Nephron (organoid): Measurements from ENCODE around the gene MAX.

Experiments
- H3K27ac Mint-ChIP-seq, 3 experiments: 2 replicates each; pipeline ENCODE4 v1.8.0; 2020; ENCODE audit warnings: mixed read lengths in 3 of 3, mild to moderate bottlenecking in 2 of 3, moderate library complexity in 1 of 3
- H3K27me3 Mint-ChIP-seq: 2 replicates; pipeline ENCODE4 v1.8.0; 2021; ENCODE audit warnings: low read depth, mild to moderate bottlenecking, moderate library complexity, mixed read lengths
- H3K36me3 Mint-ChIP-seq: 2 replicates; pipeline ENCODE4 v1.8.0; 2020; ENCODE audit warnings: low read depth, mixed read lengths
- H3K4me1 Mint-ChIP-seq: 2 replicates; pipeline ENCODE4 v1.8.0; 2020; ENCODE audit warnings: mixed read lengths
- H3K4me3 Mint-ChIP-seq, 3 experiments: 2 replicates each; pipeline ENCODE4 v1.8.0; 2020; ENCODE audit warnings: mild to moderate bottlenecking in 3 of 3, mixed read lengths in 3 of 3, moderate library complexity in 2 of 3
- H3K9me3 Mint-ChIP-seq: 2 replicates; pipeline ENCODE4 v1.8.0; 2020; ENCODE audit warnings: mixed read lengths
- CTCF ChIP-seq, 3 experiments: fragments of 200-600 bp; sonication (generic); IDR thresholded peaks; one replicate each; pipeline ENCODE4 v1.5.0; 2021; ENCODE audit warnings: antibody characterized with exemption in 3 of 3; ENCODE audit not compliant: unreplicated experiment in 3 of 3

Gene MAX

DNA sequence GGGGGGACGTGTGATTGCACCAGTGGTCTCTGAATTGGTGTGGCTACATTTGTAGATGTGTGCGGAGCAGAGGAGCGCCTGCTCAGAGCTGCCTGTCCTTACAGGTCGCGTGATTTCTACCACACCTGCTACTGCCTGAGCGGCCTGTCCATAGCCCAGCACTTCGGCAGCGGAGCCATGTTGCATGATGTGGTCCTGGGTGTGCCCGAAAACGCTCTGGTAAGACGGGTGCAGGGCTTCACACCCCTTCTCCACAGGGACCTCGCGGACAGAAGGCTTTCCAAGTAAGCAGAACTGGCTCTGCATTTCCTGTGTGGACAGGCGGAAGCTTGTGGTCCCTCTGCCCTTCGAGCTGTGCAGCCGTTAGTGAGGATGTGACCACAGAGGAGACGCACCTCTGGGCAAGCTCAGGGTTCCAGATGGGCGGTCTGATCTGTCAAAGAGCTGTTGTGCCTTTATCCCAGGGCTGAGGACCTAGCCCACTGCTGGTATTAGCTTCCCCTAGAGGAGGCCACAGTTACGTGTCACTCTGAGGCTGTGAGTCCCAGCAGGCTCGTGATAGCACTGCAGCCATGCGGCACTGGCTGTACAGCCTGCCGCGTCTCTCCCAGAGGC, 47.7 kb downstream of the MAX start:
- Mint-ChIP-seq H3K27me3 (no peaks in the 10 kb centered on the region), H3K4me1 (no peaks in the 10 kb centered on the region), H3K27ac (no peak overlapping the region), H3K4me3 (no peak overlapping the region), H3K9me3 (no peaks in the 10 kb centered on the region), H3K36me3 (peaks cover 51% of the 10 kb centered on the region)
- TF ChIP-seq CTCF (IDR thresholded peaks at IDR 0.05; ENCODE audit: unreplicated experiment in 3 of 3), result no peak

- H3K36me3 Mint-ChIP-seq, result peaks cover 40% of the 10 kb centered on the region
- no peaks in the 10 kb centered on the region for H3K4me1 Mint-ChIP-seq
These were observed 48.9 kb downstream of the MAX start for GRCh38 chr14:65053466-65053865.

DNA sequence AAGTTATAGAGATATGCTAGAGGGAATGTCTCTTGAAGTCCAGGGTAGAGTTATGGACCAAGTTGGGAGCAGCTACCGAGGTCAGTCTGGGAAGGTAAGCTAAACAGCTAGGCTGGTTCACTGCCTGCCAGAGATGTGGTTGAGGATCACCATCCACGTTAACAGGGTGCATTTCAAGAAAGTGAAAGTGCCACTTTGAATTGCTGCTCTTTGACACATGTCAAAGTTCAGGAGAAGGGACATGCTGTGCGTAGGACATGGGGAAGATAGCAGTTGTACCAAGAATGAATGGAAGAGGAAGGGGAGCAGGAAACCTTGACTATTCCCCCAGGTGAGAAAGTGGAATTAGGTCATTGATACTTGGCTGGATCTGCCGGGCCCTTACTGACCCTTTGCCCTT, 49.5 kb downstream of the MAX start:
- TF ChIP-seq CTCF (IDR thresholded peaks at IDR 0.05; ENCODE audit: unreplicated experiment in 3 of 3), result no peak
- no peaks in the 10 kb centered on the region for H3K4me1 Mint-ChIP-seq
- no peaks in the 10 kb centered on the region for H3K9me3 Mint-ChIP-seq
- H3K27me3 Mint-ChIP-seq, result no peaks in the 10 kb centered on the region
- peaks cover 34% of the 10 kb centered on the region for H3K36me3 Mint-ChIP-seq
- H3K4me3 Mint-ChIP-seq, result no peak overlapping the region
- no peak overlapping the region for H3K27ac Mint-ChIP-seq

More at GRCh38 chr14:65053466-65053865, 48.9 kb downstream of the MAX start:
- Mint-ChIP-seq H3K9me3 (no peaks in the 10 kb centered on the region), H3K27ac (no peak overlapping the region), H3K4me3 (no peak overlapping the region), H3K27me3 (no peaks in the 10 kb centered on the region)
- TF ChIP-seq CTCF (IDR thresholded peaks at IDR 0.05; ENCODE audit: unreplicated experiment in 3 of 3), result no peak

- Mint-ChIP-seq H3K9me3 (no peaks in the 10 kb centered on the region), H3K27me3 (no peaks in the 10 kb centered on the region), H3K4me3 (no peak overlapping the region), H3K36me3 (peaks cover 49% of the 10 kb centered on the region), H3K27ac (no peak overlapping the region), H3K4me1 (peaks cover 9% of the 10 kb centered on the region)
- no peak for TF ChIP-seq CTCF (IDR thresholded peaks at IDR 0.05; ENCODE audit: unreplicated experiment in 3 of 3)
These were observed 56.6 kb downstream of the MAX start for GRCh38 chr14:65045709-65046108.

- Mint-ChIP-seq H3K4me1 (peaks cover 11% of the 10 kb centered on the region), H3K4me3 (no peak overlapping the region), H3K36me3 (peaks cover 49% of the 10 kb centered on the region), H3K27me3 (no peaks in the 10 kb centered on the region), H3K27ac (no peak overlapping the region), H3K9me3 (no peaks in the 10 kb centered on the region)
- TF ChIP-seq CTCF (IDR thresholded peaks at IDR 0.05; ENCODE audit: unreplicated experiment in 3 of 3), result no peak
These were observed 57.3 kb downstream of the MAX start for GRCh38 chr14:65045006-65045405.

DNA sequence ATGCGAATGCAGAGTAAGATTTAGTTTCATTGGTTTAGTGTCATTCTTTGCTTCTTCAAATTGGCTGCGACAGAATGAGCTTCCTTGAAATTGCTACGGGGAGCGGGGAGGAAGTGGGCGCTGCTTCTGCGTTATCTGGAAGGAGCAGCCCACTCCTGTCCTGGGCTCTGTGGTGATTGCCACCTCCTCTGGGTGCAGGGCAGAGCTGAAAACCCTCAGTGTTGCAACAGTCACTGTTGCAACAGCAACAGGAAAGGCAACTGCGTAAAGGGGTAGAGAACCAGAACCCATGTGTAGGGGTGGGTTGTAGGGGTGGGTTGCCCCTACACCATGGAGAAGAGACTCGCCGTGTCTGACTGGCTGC, 57.7 kb downstream of the MAX start:
- Mint-ChIP-seq H3K4me1 (peaks cover 11% of the 10 kb centered on the region), H3K27ac (no peak overlapping the region), H3K36me3 (peaks cover 49% of the 10 kb centered on the region), H3K9me3 (no peaks in the 10 kb centered on the region), H3K4me3 (no peak overlapping the region), H3K27me3 (no peaks in the 10 kb centered on the region)
- no peak for TF ChIP-seq CTCF (IDR thresholded peaks at IDR 0.05; ENCODE audit: unreplicated experiment in 3 of 3)
